WTC11 (cell line): Measurements from ENCODE around the gene PANK4. TPM values are rescaled to one million over a fixed set of nuclear protein-coding genes. Genes with fewer than 3 reads are reported as not detected.

Experiments
- ATAC-seq: fragments of 200-7000 bp; cut with Tn5 transposase; 2 replicates; pipeline ENCODE4 v1.10.0; 2021; ENCODE audit warnings: mild to moderate bottlenecking, moderate library complexity
- CTCF ChIA-PET: fragments of 300-600 bp; sonication (Branson Sonifier 250); formaldehyde crosslinking; loops from one replicate; lab custom pipeline; 2021; ENCODE audit warnings: antibody characterized with exemption; lab: Charles Lee
- POLR2A ChIA-PET: fragments of 350-600 bp; sonication (Branson Sonifier 250); formaldehyde crosslinking; loops from one replicate; lab custom pipeline; 2021; ENCODE audit warnings: antibody characterized with exemption; lab: Charles Lee
- DNase-seq: peaks from one replicate; pipeline ENCODE4 v3.0.0; 2021; ENCODE audit warnings: low spot score
- H3K27ac Mint-ChIP-seq: 2 replicates; pipeline ENCODE4 v1.8.0; 2021; ENCODE audit warnings: mixed read lengths
- H3K27me3 Mint-ChIP-seq: 2 replicates; pipeline ENCODE4 v1.8.0; 2021; ENCODE audit warnings: low read depth, mild to moderate bottlenecking, moderate library complexity, mixed read lengths
- H3K36me3 Mint-ChIP-seq: 2 replicates; pipeline ENCODE4 v1.8.0; 2021; ENCODE audit warnings: mixed read lengths
- H3K4me1 Mint-ChIP-seq: 2 replicates; pipeline ENCODE4 v1.8.0; 2022; ENCODE audit warnings: mixed read lengths
- H3K4me3 Mint-ChIP-seq: 2 replicates; pipeline ENCODE4 v1.8.0; 2021; ENCODE audit warnings: mild to moderate bottlenecking, moderate library complexity, mixed read lengths
- H3K9me3 Mint-ChIP-seq: 2 replicates; pipeline ENCODE4 v1.8.0; 2021; ENCODE audit warnings: mixed read lengths
- ATF6 ChIP-seq: sonication (generic); formaldehyde crosslinking; IDR thresholded peaks from 2 replicates; pipeline ENCODE4 v1.8.1; 2023; ENCODE audit warnings: mild to moderate bottlenecking, missing genetic modification reagents
- ELF4 ChIP-seq: sonication (generic); formaldehyde crosslinking; IDR thresholded peaks from 2 replicates; pipeline ENCODE4 v1.8.1; 2022; ENCODE audit warnings: low read depth, mild to moderate bottlenecking, moderate library complexity, missing genetic modification reagents
- ESRRA ChIP-seq: sonication (generic); formaldehyde crosslinking; IDR thresholded peaks from 2 replicates; pipeline ENCODE4 v1.8.1; 2022; ENCODE audit warnings: mild to moderate bottlenecking, missing genetic modification reagents, borderline replicate concordance
- FOXP4 ChIP-seq: sonication (generic); formaldehyde crosslinking; IDR thresholded peaks from 2 replicates; pipeline ENCODE4 v1.8.0; 2022; ENCODE audit warnings: mild to moderate bottlenecking, missing genetic modification reagents
- GTF2I ChIP-seq: fragments of 250-450 bp; sonication (Bioruptor Pico); conservative IDR thresholded peaks from 2 replicates; pipeline ENCODE4 v1.4.0; 2021; ENCODE audit warnings: mild to moderate bottlenecking
- HMGXB4 ChIP-seq: sonication (generic); formaldehyde crosslinking; IDR thresholded peaks from 2 replicates; pipeline ENCODE4 v1.8.1; 2023; ENCODE audit warnings: mild to moderate bottlenecking, moderate library complexity, missing genetic modification reagents
- NFATC4 ChIP-seq: fragments of 250-450 bp; sonication (Bioruptor Pico); IDR thresholded peaks from 2 replicates; pipeline ENCODE4 v1.9.0; 2021; ENCODE audit warnings: mild to moderate bottlenecking
- NFE2L1 ChIP-seq: sonication (generic); formaldehyde crosslinking; IDR thresholded peaks from 2 replicates; pipeline ENCODE4 v1.8.1; 2023; ENCODE audit warnings: missing genetic modification reagents
- NR1H2 ChIP-seq: sonication (generic); formaldehyde crosslinking; IDR thresholded peaks from 2 replicates; pipeline ENCODE4 v1.9.0; 2021; ENCODE audit warnings: mild to moderate bottlenecking, moderate library complexity, missing genetic modification reagents
- NR3C1 ChIP-seq: sonication (generic); formaldehyde crosslinking; conservative IDR thresholded peaks from 2 replicates; pipeline ENCODE4 v1.8.1; 2023; ENCODE audit warnings: low read depth, mild to moderate bottlenecking, missing genetic modification reagents
- PREB ChIP-seq: sonication (generic); formaldehyde crosslinking; IDR thresholded peaks from 2 replicates; pipeline ENCODE4 v1.8.1; 2022; ENCODE audit warnings: mild to moderate bottlenecking, missing genetic modification reagents, moderate library complexity, borderline replicate concordance
- RELA ChIP-seq: sonication (generic); formaldehyde crosslinking; IDR thresholded peaks from 2 replicates; pipeline ENCODE4 v1.8.1; 2022; ENCODE audit warnings: missing genetic modification reagents, mild to moderate bottlenecking, borderline replicate concordance
- SMAD3 ChIP-seq: sonication (generic); formaldehyde crosslinking; IDR thresholded peaks from 2 replicates; pipeline ENCODE4 v1.8.0; 2022; ENCODE audit warnings: missing genetic modification reagents, mild to moderate bottlenecking, borderline replicate concordance
- SMAD4 ChIP-seq: sonication (generic); formaldehyde crosslinking; IDR thresholded peaks from 2 replicates; pipeline ENCODE4 v1.8.0; 2022; ENCODE audit warnings: mild to moderate bottlenecking, missing genetic modification reagents
- SOX15 ChIP-seq: fragments of 250-450 bp; sonication (Bioruptor Pico); IDR thresholded peaks from 2 replicates; pipeline ENCODE4 v1.9.0; 2021; ENCODE audit warnings: mild to moderate bottlenecking
- SP1 ChIP-seq: sonication (generic); formaldehyde crosslinking; conservative IDR thresholded peaks from 2 replicates; pipeline ENCODE4 v1.8.1; 2022; ENCODE audit warnings: missing genetic modification reagents
- TEAD4 ChIP-seq: sonication (generic); formaldehyde crosslinking; IDR thresholded peaks from 2 replicates; pipeline ENCODE4 v1.8.0; 2022; ENCODE audit warnings: mild to moderate bottlenecking, missing genetic modification reagents
- USF2 ChIP-seq: sonication (generic); formaldehyde crosslinking; IDR thresholded peaks from 2 replicates; pipeline ENCODE4 v1.8.1; 2023; ENCODE audit warnings: mild to moderate bottlenecking, missing genetic modification reagents, moderate library complexity
- ZNF219 ChIP-seq: sonication (generic); formaldehyde crosslinking; IDR thresholded peaks from 2 replicates; pipeline ENCODE4 v1.8.0; 2023; ENCODE audit warnings: missing genetic modification reagents, mild to moderate bottlenecking, borderline replicate concordance
- ZNF281 ChIP-seq: sonication (generic); formaldehyde crosslinking; IDR thresholded peaks from 2 replicates; pipeline ENCODE4 v1.8.0; 2023; ENCODE audit warnings: mild to moderate bottlenecking, missing genetic modification reagents
- ZNF425 ChIP-seq: fragments of 250-450 bp; sonication (Bioruptor Pico); conservative IDR thresholded peaks from 2 replicates; pipeline ENCODE4 v1.9.0; 2021; ENCODE audit warnings: mild to moderate bottlenecking
- total RNA-seq: library from RNA; stranded (reverse); gene quantifications from 3 replicates; pipeline ENCODE4 v1.2.3, GENCODE V29; 2021

The PANK4 gene
- total RNA-seq, 1 experiment from 2014 or later, result 52.5 TPM

- no peak overlapping the region for H3K4me3 Mint-ChIP-seq
- no peak for TF ChIP-seq ESRRA (CRISPR knock-in tag)
- no peak for TF ChIP-seq NR1H2 (CRISPR knock-in tag)
- TF ChIP-seq NFE2L1 (CRISPR knock-in tag), result no peak
- TF ChIP-seq USF2 (CRISPR knock-in tag), result no peak
- TF ChIP-seq ZNF219 (CRISPR knock-in tag), result no peak
- no peak for TF ChIP-seq NR3C1
- no peak for TF ChIP-seq ZNF281 (CRISPR knock-in tag)
- TF ChIP-seq FOXP4 (CRISPR knock-in tag), result no peak
- ATAC-seq (no peak), DNase-seq (no peak)
- H3K36me3 Mint-ChIP-seq, result peaks cover 22% of the 10 kb centered on the region
- H3K9me3 Mint-ChIP-seq, result no peaks in the 10 kb centered on the region
- CTCF ChIA-PET, result interaction anchor here (0.7 to 1.3 kb wide), 3 partner anchors 15 to 89 kb away, joined by 3 to 4 read pairs (median 3); no protein-coding TSS in a partner anchor
- no peaks in the 10 kb centered on the region for H3K27me3 Mint-ChIP-seq
- no peak overlapping the region for H3K27ac Mint-ChIP-seq
- POLR2A ChIA-PET, result no interaction called here
- H3K4me1 Mint-ChIP-seq, result no peaks in the 10 kb centered on the region
Observed at GRCh38 chr1:2518528-2518927, 7.9 kb downstream of the PANK4 start.

GRCh38 chr1:2517966-2518365, 8.4 kb downstream of the PANK4 start:
- POLR2A ChIA-PET, result no interaction called here
- CTCF ChIA-PET, result interaction anchor here (0.7 to 1.2 kb wide), 2 partner anchors 14 to 30 kb away, joined by 3 to 4 read pairs; no protein-coding TSS in a partner anchor
- Mint-ChIP-seq H3K9me3 (no peaks in the 10 kb centered on the region), H3K4me3 (no peak overlapping the region), H3K27me3 (no peaks in the 10 kb centered on the region), H3K36me3 (peaks cover 23% of the 10 kb centered on the region), H3K27ac (no peak overlapping the region), H3K4me1 (no peaks in the 10 kb centered on the region)
- DNase-seq, result no peak
- no peak for ATAC-seq
- no peak for TF ChIP-seq TEAD4 (CRISPR knock-in tag)
- no peak for TF ChIP-seq SMAD3 (CRISPR knock-in tag)
- no peak for TF ChIP-seq ZNF425
- TF ChIP-seq SMAD4 (CRISPR knock-in tag), result no peak
- no peak for TF ChIP-seq RELA (CRISPR knock-in tag)
- no peak for TF ChIP-seq GTF2I (CRISPR knock-in tag)
- TF ChIP-seq HMGXB4 (CRISPR knock-in tag), result no peak
- no peak for TF ChIP-seq SOX15
- TF ChIP-seq PREB (CRISPR knock-in tag), result no peak
- no peak for TF ChIP-seq ELF4 (CRISPR knock-in tag)
- no peak for TF ChIP-seq SP1 (CRISPR knock-in tag)
- no peak for TF ChIP-seq USF2 (CRISPR knock-in tag)
- no peak for TF ChIP-seq NFATC4 (CRISPR knock-in tag)
- TF ChIP-seq ZNF219 (CRISPR knock-in tag), result no peak
- TF ChIP-seq ATF6 (CRISPR knock-in tag), result no peak
